22Rv1 (cell line): ENCODE results near the gene RNF114.

Experiments used
- H3K27ac ChIP-seq: fragments of 450-650 bp; 2 replicates; pipeline ENCODE4 v1.5.1; 2017
- ZFX ChIP-seq: fragments of 450-650 bp; IDR thresholded peaks from 2 replicates; pipeline ENCODE4 v1.6.1; 2017; ENCODE audit warnings: antibody characterized with exemption, borderline replicate concordance
- TF ChIP-seq, protein P1 (sequence below): fragments of 450-650 bp; IDR thresholded peaks from 2 replicates; pipeline ENCODE4 v1.5.1; 2017; ENCODE audit warnings: mild to moderate bottlenecking

The RNF114 gene

DNA sequence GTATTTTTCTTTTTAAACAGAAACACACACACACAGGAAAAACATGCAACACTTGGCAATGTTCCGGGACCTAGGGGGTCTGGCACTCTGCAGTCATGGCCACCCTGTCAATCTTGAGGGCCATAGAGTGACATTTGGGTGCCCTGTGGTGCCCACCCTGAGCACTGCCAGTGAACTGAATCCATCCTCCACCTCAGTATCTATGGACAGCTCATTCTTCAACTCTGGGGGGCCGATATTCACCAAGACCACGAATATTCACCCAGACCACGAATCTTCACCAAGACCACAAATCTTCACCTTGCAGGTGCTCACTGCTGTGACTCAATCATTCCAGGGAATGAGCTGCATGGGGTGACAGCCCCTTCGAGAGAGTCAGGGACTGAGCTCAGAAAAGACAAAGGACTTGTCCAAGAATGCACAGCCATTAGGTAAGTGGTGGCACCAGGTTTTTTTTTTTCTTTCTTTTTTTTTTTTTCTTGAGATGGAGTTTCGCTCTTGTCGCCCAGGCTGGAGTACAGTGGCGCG lies 65.7 kb downstream of the RNF114 start:
- TF ChIP-seq, protein P1, sequence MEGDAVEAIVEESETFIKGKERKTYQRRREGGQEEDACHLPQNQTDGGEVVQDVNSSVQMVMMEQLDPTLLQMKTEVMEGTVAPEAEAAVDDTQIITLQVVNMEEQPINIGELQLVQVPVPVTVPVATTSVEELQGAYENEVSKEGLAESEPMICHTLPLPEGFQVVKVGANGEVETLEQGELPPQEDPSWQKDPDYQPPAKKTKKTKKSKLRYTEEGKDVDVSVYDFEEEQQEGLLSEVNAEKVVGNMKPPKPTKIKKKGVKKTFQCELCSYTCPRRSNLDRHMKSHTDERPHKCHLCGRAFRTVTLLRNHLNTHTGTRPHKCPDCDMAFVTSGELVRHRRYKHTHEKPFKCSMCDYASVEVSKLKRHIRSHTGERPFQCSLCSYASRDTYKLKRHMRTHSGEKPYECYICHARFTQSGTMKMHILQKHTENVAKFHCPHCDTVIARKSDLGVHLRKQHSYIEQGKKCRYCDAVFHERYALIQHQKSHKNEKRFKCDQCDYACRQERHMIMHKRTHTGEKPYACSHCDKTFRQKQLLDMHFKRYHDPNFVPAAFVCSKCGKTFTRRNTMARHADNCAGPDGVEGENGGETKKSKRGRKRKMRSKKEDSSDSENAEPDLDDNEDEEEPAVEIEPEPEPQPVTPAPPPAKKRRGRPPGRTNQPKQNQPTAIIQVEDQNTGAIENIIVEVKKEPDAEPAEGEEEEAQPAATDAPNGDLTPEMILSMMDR, result no peak
- TF ChIP-seq ZFX, result no peak
- no peak overlapping the region for H3K27ac ChIP-seq

DNA sequence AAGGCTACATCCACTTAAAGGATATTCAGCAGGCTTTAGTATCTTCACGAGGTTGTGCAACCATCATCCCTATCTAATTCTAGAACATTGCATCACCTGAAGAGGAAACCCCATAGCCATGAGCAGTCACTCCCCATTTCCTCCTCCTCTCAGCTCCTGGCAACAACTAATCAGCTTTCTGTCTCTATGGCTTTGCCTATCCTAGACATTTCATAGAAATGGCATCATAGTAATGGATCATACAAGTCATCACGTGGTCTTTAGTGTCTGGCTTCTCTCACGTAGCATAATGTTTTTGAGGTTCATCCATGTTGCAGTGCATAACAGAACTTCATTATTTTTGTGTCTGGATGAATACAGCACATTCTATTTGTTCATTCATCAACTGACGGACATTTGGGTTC lies 67.1 kb downstream of the RNF114 start:
- no peak overlapping the region for H3K27ac ChIP-seq
- TF ChIP-seq, protein P1, result no peak
- no peak for TF ChIP-seq ZFX
